Esophagus muscularis mucosa (tissue), 4 donors: ENCODE results near the gene IMP4. TPM values are rescaled to one million over a fixed set of nuclear protein-coding genes. Genes with fewer than 3 reads are reported as not detected.

Experiments
- DNase-seq: peaks from one replicate; pipeline ENCODE4 v3.0.0-alpha.2; 2017; ENCODE audit errors: extremely low spot score
- H3K27ac ChIP-seq, 4 donors: fragments of 200-600 bp; sonication (generic); replicated peaks in 1 of 4; 1 replicate in 3 of 4; 2 replicates in 1 of 4; pipeline ENCODE4 v1.5.1; 2016 to 2019; ENCODE audit warnings: mild to moderate bottlenecking in 1 of 4
- H3K27me3 ChIP-seq, 4 donors: fragments of 200-600 bp; sonication (generic); one replicate each; pipeline versions ENCODE4 v1.5.1 to v1.6.0; 2016 to 2019
- H3K36me3 ChIP-seq, 4 donors: fragments of 200-600 bp; sonication (generic); one replicate each; pipeline ENCODE4 v1.5.1; 2016 to 2019
- H3K4me1 ChIP-seq, 4 donors: fragments of 200-600 bp; sonication (generic); one replicate each; pipeline ENCODE4 v1.5.1; 2016 to 2019
- H3K4me3 ChIP-seq, 4 donors: fragments of 200-600 bp; sonication (generic); 1 replicate in 2 of 4; 2 replicates in 2 of 4; pipeline ENCODE4 v1.5.1; 2016 to 2019; ENCODE audit warnings: mild to moderate bottlenecking in 4 of 4, moderate library complexity in 1 of 4
- H3K9me3 ChIP-seq, 4 donors: fragments of 200-600 bp; sonication (generic); 1 replicate in 3 of 4; 2 replicates in 1 of 4; pipeline ENCODE4 v1.5.1; 2016 to 2019
- CTCF ChIP-seq, 3 experiments: fragments of 200-600 bp in 2 of 3; fragments of 450-650 bp in 1 of 3; sonication (generic) in 2 of 3; IDR thresholded peaks; one replicate each; pipeline ENCODE4 v1.5.1; 2017 to 2019; ENCODE audit warnings: antibody characterized with exemption in 3 of 3, mild to moderate bottlenecking in 2 of 3, moderate library complexity in 1 of 3
- EP300 ChIP-seq: sonication (generic); formaldehyde crosslinking; IDR thresholded peaks from one replicate; pipeline ENCODE4 v1.6.1; 2017; ENCODE audit warnings: antibody characterized with exemption
- POLR2A ChIP-seq: fragments of 450-650 bp; IDR thresholded peaks from one replicate; pipeline ENCODE4 v1.6.1; 2017; ENCODE audit warnings: antibody characterized with exemption, moderate library complexity, mild to moderate bottlenecking, low read depth
- POLR2AphosphoS5 ChIP-seq, 2 donors: sonication (generic); formaldehyde crosslinking; IDR thresholded peaks; one replicate each; pipeline ENCODE4 v1.6.1; 2017; ENCODE audit warnings: antibody characterized with exemption in 2 of 2
- WGBS: methylation state at CpG from one replicate; pipeline ENCODE4 v1.1.5; 2018; 5-methylcytosine and 5-hydroxymethylcytosine counted together
- intact Hi-C: fragments of 100-400 bp; cut with DNase I; formaldehyde crosslinking; loops from one replicate; pipeline ENCODE4 v1.15.1; 2023
- total RNA-seq, 4 donors: library from RNA; depleted of rRNA; stranded (reverse); fragments of >200 nt; gene quantifications; one replicate each; pipeline versions ENCODE4 v1.1.0 to v1.2.1, GENCODE V29; 2016

IMP4 gene
- total RNA-seq, 4 donors from 2014 or later: 94.7 to 139 (median 114) TPM

GRCh38 chr2:130336150-130336876 is 6.4 kb upstream of the IMP4 start:
- Histone ChIP-seq H3K27ac (peak overlapping the region; percentile 40 to 57 (median 52)), H3K9me3 (no peaks in the 10 kb centered on the region), H3K36me3 (peaks cover 0 to 26% (median 21%) of the 10 kb centered on the region in 4 donors), H3K27me3 (peaks cover 0 to 10% (median 0%) of the 10 kb centered on the region in 4 donors), H3K4me1 (peaks cover 9 to 29% (median 21%) of the 10 kb centered on the region in 4 donors), H3K4me3 (peak overlapping the region in 2 of 4 donors; percentile 11 to 36)
- no peak for TF ChIP-seq POLR2A
- no peak for TF ChIP-seq CTCF (IDR thresholded peaks at IDR 0.05)
- TF ChIP-seq EP300: no peak
- DNase-seq: no peak
- WGBS: 83% methylated on average over 13 of the region's 13 CpGs
- intact Hi-C loops: loop anchor here (10.0 kb wide), 1 partner anchor 462 kb away; no protein-coding TSS in a partner anchor

DNA sequence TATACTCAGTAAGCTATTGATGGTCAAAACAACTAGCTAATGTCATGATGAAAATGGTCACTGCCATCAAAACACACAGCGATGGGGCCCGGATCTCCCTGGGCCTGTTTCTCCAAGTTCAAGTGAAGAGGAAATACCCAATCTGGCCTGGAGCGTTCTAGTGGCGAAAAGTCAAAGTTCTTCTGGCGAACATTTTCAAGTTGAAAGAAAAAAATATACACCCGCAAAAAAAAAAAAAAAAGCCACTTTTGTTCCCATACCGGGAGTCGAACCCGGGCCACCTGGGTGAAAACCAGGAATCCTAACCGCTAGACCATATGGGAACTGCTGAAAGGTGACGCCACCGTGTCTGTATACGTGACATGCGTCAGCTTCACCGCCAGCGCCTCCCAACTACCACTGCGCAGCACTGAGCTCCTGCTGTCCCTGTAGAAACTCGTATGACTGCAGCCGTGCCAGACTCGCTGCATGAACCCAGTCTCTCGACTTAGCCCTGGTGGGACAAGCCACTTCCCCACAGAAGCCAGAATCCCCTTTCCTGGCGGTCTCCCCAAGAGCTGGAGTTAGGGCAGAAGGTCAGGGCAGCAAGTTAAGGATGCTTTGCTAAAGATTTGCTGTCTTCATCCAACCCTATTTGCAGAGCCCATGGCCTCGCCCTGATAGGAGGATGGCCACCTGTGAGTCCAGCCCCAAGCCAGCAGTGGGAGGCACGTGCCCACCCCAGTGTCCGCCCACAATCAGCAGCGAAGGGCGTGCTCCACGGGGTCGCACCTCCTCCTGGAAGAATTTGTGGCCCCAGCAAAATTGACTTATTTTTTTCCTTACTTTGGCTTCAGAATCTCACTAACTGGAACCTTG is 5.6 kb upstream of the IMP4 start:
- Histone ChIP-seq H3K4me3 (peak overlapping the region; percentile 15 to 43 (median 36)), H3K36me3 (peaks cover 0 to 26% (median 21%) of the 10 kb centered on the region in 4 donors), H3K27me3 (peaks cover 0 to 2% (median 0%) of the 10 kb centered on the region in 4 donors), H3K9me3 (no peaks in the 10 kb centered on the region), H3K27ac (peak overlapping the region; percentile 40 to 57 (median 52)), H3K4me1 (peaks cover 13 to 33% (median 24%) of the 10 kb centered on the region in 4 donors)
- peak; percentile 92 for DNase-seq
- WGBS: 25% methylated on average over 25 of the region's 29 CpGs
- intact Hi-C loops: loop anchor here (10.0 kb wide), 1 partner anchor 462 kb away; no protein-coding TSS in a partner anchor
- TF ChIP-seq POLR2AphosphoS5 (IDR thresholded peaks at IDR 0.05) (peak; percentile 41 to 63), POLR2A (no peak), CTCF (IDR thresholded peaks at IDR 0.05) (peak in 1 of 3 experiments; percentile 7), EP300 (no peak)

DNA sequence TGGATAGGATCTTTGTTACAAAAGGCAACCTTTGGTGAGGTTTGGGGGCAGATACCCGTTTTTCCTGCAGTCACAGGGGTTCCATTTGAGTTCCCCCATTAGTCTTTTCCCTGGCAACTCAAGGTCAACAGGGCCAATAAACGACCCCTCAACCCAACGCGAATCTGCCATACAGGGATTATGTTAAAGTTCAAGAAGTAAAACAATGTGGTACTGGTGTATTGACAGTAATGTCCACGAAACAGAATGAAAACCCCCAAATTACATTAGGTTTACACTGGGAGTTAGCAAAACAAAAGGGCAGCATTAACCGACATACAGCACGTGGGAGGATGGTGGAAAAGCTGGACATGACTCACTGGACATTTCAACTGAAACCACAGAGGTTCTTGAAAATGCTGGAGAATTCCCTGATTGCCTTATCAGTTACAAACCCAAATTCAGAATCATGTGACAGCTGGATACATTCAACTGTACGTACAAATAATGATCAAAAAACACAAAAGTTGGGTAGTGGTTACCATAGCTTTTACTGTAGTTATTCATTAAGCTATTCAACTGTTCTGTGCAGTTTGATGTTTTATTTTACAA is 4.9 kb upstream of the IMP4 start:
- Histone ChIP-seq H3K36me3 (peaks cover 0 to 26% (median 21%) of the 10 kb centered on the region in 4 donors), H3K27ac (peak overlapping the region; percentile 40 to 57 (median 52)), H3K9me3 (no peaks in the 10 kb centered on the region), H3K27me3 (no peaks in the 10 kb centered on the region), H3K4me3 (peak overlapping the region in 2 of 4 donors; percentile 15 to 36), H3K4me1 (peaks cover 10 to 25% (median 19%) of the 10 kb centered on the region in 4 donors)
- 61% methylated on average over 8 of the region's 8 CpGs for WGBS
- intact Hi-C loops: loop anchor here (10.0 kb wide), 1 partner anchor 463 kb away; no protein-coding TSS in a partner anchor
- no peak for DNase-seq
- no peak for TF ChIP-seq POLR2AphosphoS5 (IDR thresholded peaks at IDR 0.05)

GRCh38 chr2:130338793-130339345 is 3.8 kb upstream of the IMP4 start:
- intact Hi-C loops: loop anchor here (10.0 kb wide), 1 partner anchor 464 kb away; no protein-coding TSS in a partner anchor
- TF ChIP-seq POLR2A (no peak), CTCF (IDR thresholded peaks at IDR 0.05) (no peak), EP300 (no peak), POLR2AphosphoS5 (IDR thresholded peaks at IDR 0.05) (no peak)
- H3K36me3 ChIP-seq: peaks cover 0 to 26% (median 21%) of the 10 kb centered on the region in 4 donors
- no peak overlapping the region for H3K4me3 ChIP-seq
- no peaks in the 10 kb centered on the region for H3K9me3 ChIP-seq
- peaks cover 18 to 33% (median 28%) of the 10 kb centered on the region in 4 donors for H3K4me1 ChIP-seq
- H3K27me3 ChIP-seq: no peaks in the 10 kb centered on the region
- 93% methylated on average over 10 of the region's 12 CpGs for WGBS
- H3K27ac ChIP-seq: no peak overlapping the region
- no peak for DNase-seq
